ENCODE measurements around the gene CCL27. TPM values are rescaled to one million over a fixed set of nuclear protein-coding genes. Genes with fewer than 3 reads are reported as not detected.

The CCL27 gene, protein sequence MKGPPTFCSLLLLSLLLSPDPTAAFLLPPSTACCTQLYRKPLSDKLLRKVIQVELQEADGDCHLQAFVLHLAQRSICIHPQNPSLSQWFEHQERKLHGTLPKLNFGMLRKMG
- total RNA-seq, result 1 to 10 TPM in 1 of 2 donors, under 1 TPM in 1; 0.78 to 1.6 TPM

DNA sequence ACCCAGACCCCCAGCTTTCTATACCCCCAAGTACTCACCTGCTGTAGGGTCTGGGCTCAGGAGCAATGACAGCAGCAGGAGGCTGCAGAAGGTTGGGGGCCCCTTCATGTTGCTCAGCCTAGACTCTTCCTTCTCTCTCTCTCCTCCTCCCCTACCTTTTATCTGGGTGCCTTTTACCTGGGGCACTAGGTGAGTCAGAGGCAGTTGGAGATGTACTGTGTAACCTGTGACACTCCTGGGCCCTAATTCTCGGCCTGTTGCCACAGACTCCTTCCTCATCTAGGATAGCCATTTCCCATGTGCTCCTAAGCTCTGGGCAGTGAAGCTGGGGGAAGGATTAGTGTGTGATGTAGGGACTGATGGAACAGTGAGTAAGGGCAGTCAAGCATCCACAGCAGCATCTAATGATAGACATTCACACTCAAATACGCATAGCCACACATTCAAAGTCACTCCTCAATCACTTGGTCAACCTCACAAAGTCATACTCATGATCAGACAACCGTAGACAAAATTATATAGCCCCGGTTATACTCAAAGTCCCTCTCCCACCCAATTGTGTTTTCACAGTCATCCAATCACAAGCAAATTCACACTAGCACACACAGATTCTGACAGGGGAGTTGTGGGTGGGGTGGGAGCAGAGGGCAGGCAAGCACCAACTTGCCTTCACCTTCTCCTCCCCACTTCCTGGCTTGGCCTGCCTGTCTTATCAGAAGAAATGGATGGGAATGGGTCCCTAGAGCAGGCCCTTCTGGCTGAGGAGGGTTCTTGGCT lies at the start of gene CCL27:
TSS of gene CCL27 (minus strand) at position 132 of the 777 bp plus-strand sequence. CDS start at position 108, 24 bp downstream.
- H3K9me3 Mint-ChIP-seq, result no peaks in the 10 kb centered on the region
- H3K27ac Mint-ChIP-seq, result peak within 1 kb of the TSS; percentile 79
- peaks cover 36% of the 10 kb centered on the region for H3K4me1 Mint-ChIP-seq
- H3K4me3 Mint-ChIP-seq, result peak within 1 kb of the TSS; percentile 89
- ATAC-seq (replicated peaks), result no peak
- H3K36me3 Mint-ChIP-seq (ENCODE audit: low read depth), result peaks cover 9% of the 10 kb centered on the region
- no peaks in the 10 kb centered on the region for H3K27me3 Mint-ChIP-seq

DNA sequence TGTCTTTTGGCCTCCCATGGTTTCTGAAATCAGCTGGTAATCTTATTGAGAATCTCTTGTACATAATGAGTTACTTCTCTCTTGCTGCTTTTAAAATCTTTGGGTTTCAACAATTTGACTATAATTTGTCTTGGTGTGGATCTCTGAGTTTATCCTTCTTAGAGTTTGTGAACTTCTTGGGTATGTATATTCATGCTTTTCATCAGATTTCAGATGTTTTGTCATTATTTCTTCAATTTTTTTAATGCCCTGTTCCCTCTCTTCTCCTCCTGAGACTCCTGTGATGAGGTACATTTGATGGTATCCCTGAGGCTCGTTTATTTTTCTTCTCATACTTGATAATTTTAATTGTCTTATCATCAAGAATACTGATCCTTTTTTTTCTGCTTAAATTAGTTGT lies 49.7 kb upstream of the CCL27 start:
- no peak overlapping the region for H3K27ac Mint-ChIP-seq
- H3K4me1 Mint-ChIP-seq, result no peaks in the 10 kb centered on the region
- H3K36me3 Mint-ChIP-seq (ENCODE audit: low read depth), result no peaks in the 10 kb centered on the region
- H3K27me3 Mint-ChIP-seq, result peaks cover 9% of the 10 kb centered on the region
- no peaks in the 10 kb centered on the region for H3K9me3 Mint-ChIP-seq
- no peak overlapping the region for H3K4me3 Mint-ChIP-seq
- no peak for ATAC-seq (replicated peaks)

GRCh38 chr9:34710023-34710422 lies 47.6 kb upstream of the CCL27 start, which contains the start of gene CCL21:
CCL21 (minus strand) TSS chr9:34710136; CDS start chr9:34710066, 70 bp downstream.
- H3K27ac Mint-ChIP-seq, result no peak within 1 kb of the TSS
- no peak within 1 kb of the TSS for H3K4me3 Mint-ChIP-seq
- ATAC-seq (replicated peaks), result no peak
- no peaks in the 10 kb centered on the region for H3K36me3 Mint-ChIP-seq (ENCODE audit: low read depth)
- peaks cover 9% of the 10 kb centered on the region for H3K27me3 Mint-ChIP-seq
- H3K9me3 Mint-ChIP-seq, result no peaks in the 10 kb centered on the region
- no peaks in the 10 kb centered on the region for H3K4me1 Mint-ChIP-seq

GRCh38 chr9:34709196-34709978 lies 46.9 kb upstream of the CCL27 start:
- no peaks in the 10 kb centered on the region for H3K9me3 Mint-ChIP-seq
- no peak overlapping the region for H3K27ac Mint-ChIP-seq
- no peaks in the 10 kb centered on the region for H3K4me1 Mint-ChIP-seq
- no peaks in the 10 kb centered on the region for H3K36me3 Mint-ChIP-seq (ENCODE audit: low read depth)
- no peak overlapping the region for H3K4me3 Mint-ChIP-seq
- no peak for ATAC-seq (replicated peaks)
- peaks cover 9% of the 10 kb centered on the region for H3K27me3 Mint-ChIP-seq

DNA sequence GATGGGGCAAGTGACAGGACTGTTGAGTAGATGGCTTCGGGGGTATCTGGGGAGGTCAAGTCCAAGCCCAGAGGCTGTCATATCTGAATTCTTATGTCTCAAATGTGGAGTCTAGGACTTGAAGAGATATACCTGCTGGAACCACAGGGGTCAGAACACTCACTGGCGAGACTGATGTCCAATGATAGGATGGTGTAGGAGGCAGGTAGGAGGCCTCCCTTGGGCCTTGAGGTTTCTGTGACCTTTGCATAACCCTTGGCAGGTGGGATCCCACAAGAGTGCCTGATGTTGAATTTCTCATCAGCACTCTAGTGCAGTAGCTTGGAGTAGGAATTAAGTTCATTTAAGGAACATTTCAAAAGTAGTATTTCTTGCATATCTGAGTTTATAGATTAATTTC lies 44.7 kb upstream of the CCL27 start:
- ATAC-seq (replicated peaks), result no peak

DNA sequence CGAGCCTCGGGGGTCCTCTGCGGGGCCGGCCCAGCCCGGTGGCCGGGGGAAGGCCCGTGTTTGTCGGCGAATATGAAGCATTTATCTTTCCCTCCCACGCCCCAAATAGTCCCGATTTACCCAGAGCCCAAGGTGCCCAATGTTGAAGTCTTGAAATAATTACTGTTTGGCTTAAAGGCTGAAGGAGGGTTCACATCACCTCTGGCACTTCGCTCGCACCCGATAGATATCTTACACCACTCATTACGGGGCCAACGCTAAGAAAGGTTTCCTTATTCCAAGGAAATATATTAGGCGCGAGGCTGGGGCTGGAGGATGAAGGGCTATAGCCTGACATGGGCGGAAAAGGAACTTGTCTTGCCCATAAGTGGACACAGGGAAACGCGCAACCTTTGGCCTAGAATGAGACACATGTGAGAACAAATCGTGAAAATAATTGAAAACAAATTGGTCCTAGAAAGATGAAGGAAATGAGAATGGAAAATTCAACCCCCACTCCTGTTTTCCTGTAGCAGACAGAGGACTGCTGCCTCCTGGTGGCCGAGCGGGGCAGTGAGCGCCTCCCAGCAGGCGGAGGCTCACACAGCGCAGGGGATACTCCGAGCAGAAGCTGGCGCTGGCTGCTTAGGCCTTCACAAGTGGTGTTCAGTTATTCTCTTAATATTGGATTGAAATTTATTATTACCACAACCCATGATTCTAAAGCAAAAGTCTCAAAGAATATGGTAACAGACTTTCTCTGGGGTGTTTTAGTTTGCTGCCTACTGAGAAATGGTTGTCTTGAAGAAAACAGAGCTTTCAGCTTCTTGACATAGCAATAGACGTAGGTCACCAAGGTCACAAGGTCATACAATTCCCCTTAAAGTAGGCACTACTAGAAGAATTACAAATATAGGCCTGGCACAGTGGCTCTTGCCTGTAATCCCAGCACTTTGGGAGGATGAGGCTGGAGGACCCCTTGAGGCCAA lies 39.6 kb upstream of the CCL27 start:
- no peaks in the 10 kb centered on the region for H3K27me3 Mint-ChIP-seq
- H3K9me3 Mint-ChIP-seq, result no peaks in the 10 kb centered on the region
- peak overlapping the region; percentile 80 for H3K4me3 Mint-ChIP-seq
- ATAC-seq (replicated peaks), result peak; percentile 82
- H3K36me3 Mint-ChIP-seq (ENCODE audit: low read depth), result no peaks in the 10 kb centered on the region
- peak overlapping the region; percentile 20 for H3K27ac Mint-ChIP-seq
- H3K4me1 Mint-ChIP-seq, result peaks cover 9% of the 10 kb centered on the region

More for the DNA sequence above, 44.7 kb upstream of the CCL27 start:
- Mint-ChIP-seq H3K36me3 (ENCODE audit: low read depth) (no peaks in the 10 kb centered on the region), H3K27me3 (peaks cover 4% of the 10 kb centered on the region), H3K9me3 (no peaks in the 10 kb centered on the region), H3K4me1 (peaks cover under 1% of the 10 kb centered on the region), H3K4me3 (no peak overlapping the region), H3K27ac (no peak overlapping the region)

- Mint-ChIP-seq H3K4me3 (peak overlapping the region; percentile 80), H3K27me3 (no peaks in the 10 kb centered on the region), H3K9me3 (no peaks in the 10 kb centered on the region), H3K36me3 (ENCODE audit: low read depth) (no peaks in the 10 kb centered on the region), H3K4me1 (peaks cover 9% of the 10 kb centered on the region), H3K27ac (no peak overlapping the region)
- peak; percentile 88 for ATAC-seq (replicated peaks)
Observed at GRCh38 chr9:34701023-34701768, 38.7 kb upstream of the CCL27 start.

GRCh38 chr9:34694811-34695210 lies 32.4 kb upstream of the CCL27 start:
- H3K9me3 Mint-ChIP-seq, result no peaks in the 10 kb centered on the region
- H3K4me1 Mint-ChIP-seq, result no peaks in the 10 kb centered on the region
- no peak overlapping the region for H3K4me3 Mint-ChIP-seq
- no peaks in the 10 kb centered on the region for H3K36me3 Mint-ChIP-seq (ENCODE audit: low read depth)
- ATAC-seq (replicated peaks), result no peak
- no peaks in the 10 kb centered on the region for H3K27me3 Mint-ChIP-seq
- no peak overlapping the region for H3K27ac Mint-ChIP-seq

DNA sequence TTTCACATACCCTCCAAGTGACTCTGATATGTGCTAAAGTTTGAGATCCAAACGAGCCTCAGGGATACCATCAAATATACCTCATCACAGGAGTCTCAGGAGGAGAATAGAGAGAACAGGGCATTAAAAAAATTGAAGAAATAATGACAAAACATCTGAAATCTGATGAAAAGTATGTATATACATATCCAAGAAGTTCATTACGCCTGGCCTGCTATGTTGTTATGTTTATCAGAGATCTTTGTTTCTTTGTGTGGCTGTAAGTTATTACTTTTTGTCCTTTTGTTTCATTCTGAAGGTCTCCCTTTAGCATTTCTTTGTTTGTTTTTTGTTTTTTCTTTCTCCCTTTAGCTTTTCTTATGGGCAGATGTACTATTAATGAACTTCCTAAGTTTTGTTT lies 31.1 kb upstream of the CCL27 start:
- no peaks in the 10 kb centered on the region for H3K4me1 Mint-ChIP-seq
- no peak for ATAC-seq (replicated peaks)
- H3K4me3 Mint-ChIP-seq, result no peak overlapping the region
- no peaks in the 10 kb centered on the region for H3K27me3 Mint-ChIP-seq
- no peak overlapping the region for H3K27ac Mint-ChIP-seq
- H3K36me3 Mint-ChIP-seq (ENCODE audit: low read depth), result no peaks in the 10 kb centered on the region
- no peaks in the 10 kb centered on the region for H3K9me3 Mint-ChIP-seq

DNA sequence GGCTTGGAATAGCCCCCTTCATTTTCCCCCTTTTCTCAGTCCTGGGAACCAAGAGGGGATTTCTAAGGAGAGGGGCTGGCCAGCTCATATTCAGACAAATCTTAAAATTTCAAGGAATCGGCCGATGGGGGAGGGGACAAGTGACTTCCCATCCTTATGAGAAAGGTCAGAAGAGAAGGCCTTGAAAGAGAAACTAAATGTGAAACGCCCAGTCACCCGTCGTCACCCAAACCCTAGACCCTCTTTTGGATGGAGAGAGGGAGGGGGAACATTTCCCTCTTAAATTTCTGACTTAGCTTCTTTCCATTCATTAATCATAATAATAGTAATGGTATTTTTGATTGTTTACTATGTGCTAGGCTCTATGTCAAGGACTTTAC lies 29.5 kb upstream of the CCL27 start:
- Mint-ChIP-seq H3K4me1 (no peaks in the 10 kb centered on the region), H3K36me3 (ENCODE audit: low read depth) (no peaks in the 10 kb centered on the region), H3K27ac (no peak overlapping the region), H3K27me3 (no peaks in the 10 kb centered on the region), H3K4me3 (no peak overlapping the region), H3K9me3 (no peaks in the 10 kb centered on the region)
- ATAC-seq (replicated peaks), result no peak

- no peaks in the 10 kb centered on the region for H3K27me3 Mint-ChIP-seq
- no peaks in the 10 kb centered on the region for H3K9me3 Mint-ChIP-seq
- H3K4me3 Mint-ChIP-seq, result no peak within 1 kb of the TSS
- H3K36me3 Mint-ChIP-seq (ENCODE audit: low read depth), result no peaks in the 10 kb centered on the region
- no peak within 1 kb of the TSS for H3K27ac Mint-ChIP-seq
- no peaks in the 10 kb centered on the region for H3K4me1 Mint-ChIP-seq
- ATAC-seq (replicated peaks), result no peak
Observed at GRCh38 chr9:34690983-34691935, 28.8 kb upstream of the CCL27 start, which contains the start of gene CCL19. CCL19 (minus strand) TSS chr9:34691276; CDS start chr9:34691139, 137 bp downstream.

DNA sequence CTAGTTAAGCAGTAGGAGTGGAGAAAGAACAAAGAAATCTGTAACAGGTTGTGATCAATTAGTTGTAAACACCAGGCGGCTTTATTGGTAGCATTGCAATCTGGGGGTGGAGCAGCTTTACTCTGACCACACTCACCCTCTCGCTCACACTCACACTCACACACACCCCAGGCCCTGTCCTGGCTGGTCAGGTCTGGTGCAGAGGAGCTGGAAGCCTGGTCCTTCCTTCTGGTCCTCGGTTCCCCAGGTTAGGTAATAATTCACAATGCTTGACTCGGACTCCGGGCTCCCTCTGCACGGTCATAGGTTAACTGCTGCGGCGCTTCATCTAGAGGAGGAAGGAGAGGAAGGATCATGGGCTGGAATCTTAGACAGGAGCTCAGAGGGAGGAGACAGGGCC lies 27.1 kb upstream of the CCL27 start:
- Mint-ChIP-seq H3K4me1 (no peaks in the 10 kb centered on the region), H3K9me3 (no peaks in the 10 kb centered on the region), H3K27ac (no peak overlapping the region), H3K27me3 (no peaks in the 10 kb centered on the region), H3K36me3 (ENCODE audit: low read depth) (no peaks in the 10 kb centered on the region), H3K4me3 (no peak overlapping the region)
- no peak for ATAC-seq (replicated peaks)

Data from activated T-helper 17 cell treated with anti-CD3 and anti-CD28 coated beads, Interleukin-2, amount 50 U/mL, for 72 hours (primary cell).